Measurements from ENCODE around the gene IL1A.
"Not testable (repeated sequence)": the region's sequence is repeated elsewhere in the genome, so short reads cannot be mapped to it uniquely, and the experiment has no call there.

DNA sequence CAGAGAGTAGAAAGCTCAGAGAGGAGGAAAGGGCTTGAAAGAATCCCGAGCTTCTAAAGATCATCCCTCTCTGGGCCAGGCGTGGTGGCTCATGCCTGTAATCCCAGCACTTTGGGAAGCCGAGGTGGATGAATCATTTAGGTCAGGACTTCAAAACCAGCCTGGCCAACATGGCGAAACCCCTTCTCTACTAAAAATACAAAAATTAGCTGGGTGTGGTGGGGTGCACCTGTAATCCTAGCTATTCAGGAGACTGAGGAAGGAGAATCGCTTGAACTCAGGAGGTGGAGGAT lies 49.3 kb upstream of the IL1A start:
- TF ChIP-seq POLR2A (IDR thresholded peaks at IDR 0.05): not testable (repeated sequence)
- TF ChIP-seq, protein P1, sequence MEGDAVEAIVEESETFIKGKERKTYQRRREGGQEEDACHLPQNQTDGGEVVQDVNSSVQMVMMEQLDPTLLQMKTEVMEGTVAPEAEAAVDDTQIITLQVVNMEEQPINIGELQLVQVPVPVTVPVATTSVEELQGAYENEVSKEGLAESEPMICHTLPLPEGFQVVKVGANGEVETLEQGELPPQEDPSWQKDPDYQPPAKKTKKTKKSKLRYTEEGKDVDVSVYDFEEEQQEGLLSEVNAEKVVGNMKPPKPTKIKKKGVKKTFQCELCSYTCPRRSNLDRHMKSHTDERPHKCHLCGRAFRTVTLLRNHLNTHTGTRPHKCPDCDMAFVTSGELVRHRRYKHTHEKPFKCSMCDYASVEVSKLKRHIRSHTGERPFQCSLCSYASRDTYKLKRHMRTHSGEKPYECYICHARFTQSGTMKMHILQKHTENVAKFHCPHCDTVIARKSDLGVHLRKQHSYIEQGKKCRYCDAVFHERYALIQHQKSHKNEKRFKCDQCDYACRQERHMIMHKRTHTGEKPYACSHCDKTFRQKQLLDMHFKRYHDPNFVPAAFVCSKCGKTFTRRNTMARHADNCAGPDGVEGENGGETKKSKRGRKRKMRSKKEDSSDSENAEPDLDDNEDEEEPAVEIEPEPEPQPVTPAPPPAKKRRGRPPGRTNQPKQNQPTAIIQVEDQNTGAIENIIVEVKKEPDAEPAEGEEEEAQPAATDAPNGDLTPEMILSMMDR (IDR thresholded peaks at IDR 0.05): not testable (repeated sequence)
